Measurements from ENCODE around the gene SCAPER.

The SCAPER gene

DNA sequence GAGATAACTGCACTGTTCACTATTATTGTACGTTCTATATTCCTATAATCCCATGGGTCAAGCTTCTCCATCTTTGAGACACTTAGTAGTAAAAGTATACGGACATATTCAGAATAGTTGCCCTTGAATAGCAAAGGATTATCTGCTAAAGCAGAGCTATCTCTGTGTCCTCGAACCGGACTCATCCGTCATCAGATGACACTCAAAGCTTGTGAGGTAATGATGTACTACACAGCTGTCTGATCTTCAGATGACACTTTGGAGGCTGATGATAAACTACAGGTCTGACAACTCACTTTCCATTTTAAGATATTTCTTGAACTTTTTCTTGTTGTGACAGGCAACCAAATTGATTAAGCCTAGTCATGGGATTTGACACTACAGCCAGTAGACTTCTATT is 240.2 kb downstream of the SCAPER start:
- H3K9me3 ChIP-seq (ENCODE audit: low read length), result no peaks in the 10 kb centered on the region
- H3K36me3 ChIP-seq (ENCODE audit: insufficient read depth, low read length), result no peaks in the 10 kb centered on the region
- H3K4me3 ChIP-seq (ENCODE audit: low read depth in 1 of 2, low read length in 2 of 2), result no peak overlapping the region
- H3K4me1 ChIP-seq (ENCODE audit: insufficient read depth, low read length), result no peaks in the 10 kb centered on the region
- H3K27me3 ChIP-seq (ENCODE audit: control insufficient read depth in 1 of 2, insufficient read depth in 2 of 2, low read length in 2 of 2), result no peaks in the 10 kb centered on the region
- no peak overlapping the region for H3K27ac ChIP-seq (ENCODE audit: low read depth, low read length)
- no peak overlapping the region for H3K9ac ChIP-seq (ENCODE audit: low read length)

GRCh38 chr15:76664411-76664810 is 240.7 kb downstream of the SCAPER start:
- Histone ChIP-seq H3K4me1 (ENCODE audit: insufficient read depth, low read length) (no peaks in the 10 kb centered on the region), H3K27me3 (ENCODE audit: control insufficient read depth in 1 of 2, insufficient read depth in 2 of 2, low read length in 2 of 2) (no peaks in the 10 kb centered on the region), H3K36me3 (ENCODE audit: insufficient read depth, low read length) (no peaks in the 10 kb centered on the region), H3K4me3 (ENCODE audit: low read depth in 1 of 2, low read length in 2 of 2) (no peak overlapping the region), H3K27ac (ENCODE audit: low read depth, low read length) (no peak overlapping the region), H3K9ac (ENCODE audit: low read length) (no peak overlapping the region), H3K9me3 (ENCODE audit: low read length) (no peaks in the 10 kb centered on the region)

GRCh38 chr15:76663529-76663928 is 241.6 kb downstream of the SCAPER start:
- Histone ChIP-seq H3K9me3 (ENCODE audit: low read length) (no peaks in the 10 kb centered on the region), H3K4me1 (ENCODE audit: insufficient read depth, low read length) (no peaks in the 10 kb centered on the region), H3K27ac (ENCODE audit: low read depth, low read length) (no peak overlapping the region), H3K27me3 (ENCODE audit: control insufficient read depth in 1 of 2, insufficient read depth in 2 of 2, low read length in 2 of 2) (no peaks in the 10 kb centered on the region), H3K9ac (ENCODE audit: low read length) (no peak overlapping the region), H3K4me3 (ENCODE audit: low read depth in 1 of 2, low read length in 2 of 2) (no peak overlapping the region), H3K36me3 (ENCODE audit: insufficient read depth, low read length) (no peaks in the 10 kb centered on the region)

GRCh38 chr15:76648732-76649444 is 256.3 kb downstream of the SCAPER start:
- Histone ChIP-seq H3K36me3 (ENCODE audit: insufficient read depth, low read length) (no peaks in the 10 kb centered on the region), H3K4me3 (ENCODE audit: low read depth in 1 of 2, low read length in 2 of 2) (no peak overlapping the region), H3K9ac (ENCODE audit: low read length) (no peak overlapping the region), H3K27me3 (ENCODE audit: control insufficient read depth in 1 of 2, insufficient read depth in 2 of 2, low read length in 2 of 2) (no peaks in the 10 kb centered on the region), H3K27ac (ENCODE audit: low read depth, low read length) (no peak overlapping the region), H3K4me1 (ENCODE audit: insufficient read depth, low read length) (no peaks in the 10 kb centered on the region), H3K9me3 (ENCODE audit: low read length) (no peaks in the 10 kb centered on the region)

DNA sequence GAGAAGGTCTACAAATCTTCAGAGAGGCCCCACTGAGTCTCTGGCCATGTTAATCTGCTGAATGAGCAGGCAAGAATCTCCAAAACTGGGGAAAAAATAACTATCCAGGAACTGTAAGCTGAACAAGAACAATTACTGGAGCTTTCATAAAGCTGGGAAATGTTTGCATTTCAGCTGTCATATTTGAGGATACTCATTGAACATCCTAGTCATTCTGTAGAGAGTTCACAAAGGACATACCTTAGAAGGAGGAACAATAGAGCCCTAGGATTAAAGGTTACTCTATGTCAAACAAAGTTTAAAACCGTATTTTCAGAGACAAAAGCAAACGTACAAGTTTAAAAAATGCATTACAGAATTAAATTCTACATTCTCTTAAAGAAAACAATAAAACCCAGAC is 257.5 kb downstream of the SCAPER start:
- no peak overlapping the region for H3K9ac ChIP-seq (ENCODE audit: low read length)
- no peaks in the 10 kb centered on the region for H3K27me3 ChIP-seq (ENCODE audit: control insufficient read depth in 1 of 2, insufficient read depth in 2 of 2, low read length in 2 of 2)
- H3K4me3 ChIP-seq (ENCODE audit: low read depth in 1 of 2, low read length in 2 of 2), result no peak overlapping the region
- no peaks in the 10 kb centered on the region for H3K4me1 ChIP-seq (ENCODE audit: insufficient read depth, low read length)
- H3K9me3 ChIP-seq (ENCODE audit: low read length), result no peaks in the 10 kb centered on the region
- peaks cover 5% of the 10 kb centered on the region for H3K36me3 ChIP-seq (ENCODE audit: insufficient read depth, low read length)
- no peak overlapping the region for H3K27ac ChIP-seq (ENCODE audit: low read depth, low read length)

GRCh38 chr15:76644646-76645045 is 260.5 kb downstream of the SCAPER start:
- Histone ChIP-seq H3K27me3 (ENCODE audit: control insufficient read depth in 1 of 2, insufficient read depth in 2 of 2, low read length in 2 of 2) (no peaks in the 10 kb centered on the region), H3K4me3 (ENCODE audit: low read depth in 1 of 2, low read length in 2 of 2) (no peak overlapping the region), H3K9ac (ENCODE audit: low read length) (no peak overlapping the region), H3K36me3 (ENCODE audit: insufficient read depth, low read length) (peaks cover 5% of the 10 kb centered on the region), H3K4me1 (ENCODE audit: insufficient read depth, low read length) (no peaks in the 10 kb centered on the region), H3K9me3 (ENCODE audit: low read length) (no peaks in the 10 kb centered on the region), H3K27ac (ENCODE audit: low read depth, low read length) (no peak overlapping the region)

- Histone ChIP-seq H3K4me1 (ENCODE audit: insufficient read depth, low read length) (no peaks in the 10 kb centered on the region), H3K9me3 (ENCODE audit: low read length) (no peaks in the 10 kb centered on the region), H3K27me3 (ENCODE audit: control insufficient read depth in 1 of 2, insufficient read depth in 2 of 2, low read length in 2 of 2) (no peaks in the 10 kb centered on the region), H3K27ac (ENCODE audit: low read depth, low read length) (no peak overlapping the region), H3K9ac (ENCODE audit: low read length) (no peak overlapping the region), H3K36me3 (ENCODE audit: insufficient read depth, low read length) (peaks cover 5% of the 10 kb centered on the region), H3K4me3 (ENCODE audit: low read depth in 1 of 2, low read length in 2 of 2) (no peak overlapping the region)
Observed at GRCh38 chr15:76642671-76643070, 262.5 kb downstream of the SCAPER start.

- H3K9me3 ChIP-seq (ENCODE audit: low read length), result no peaks in the 10 kb centered on the region
- H3K4me3 ChIP-seq (ENCODE audit: low read depth in 1 of 2, low read length in 2 of 2), result no peak overlapping the region
- H3K27me3 ChIP-seq (ENCODE audit: control insufficient read depth in 1 of 2, insufficient read depth in 2 of 2, low read length in 2 of 2), result no peaks in the 10 kb centered on the region
- no peak overlapping the region for H3K27ac ChIP-seq (ENCODE audit: low read depth, low read length)
- H3K36me3 ChIP-seq (ENCODE audit: insufficient read depth, low read length), result no peaks in the 10 kb centered on the region
- no peaks in the 10 kb centered on the region for H3K4me1 ChIP-seq (ENCODE audit: insufficient read depth, low read length)
- H3K9ac ChIP-seq (ENCODE audit: low read length), result no peak overlapping the region
Observed at GRCh38 chr15:76637166-76637565, 268.0 kb downstream of the SCAPER start.

- H3K36me3 ChIP-seq (ENCODE audit: insufficient read depth, low read length), result no peaks in the 10 kb centered on the region
- no peaks in the 10 kb centered on the region for H3K27me3 ChIP-seq (ENCODE audit: control insufficient read depth in 1 of 2, insufficient read depth in 2 of 2, low read length in 2 of 2)
- H3K27ac ChIP-seq (ENCODE audit: low read depth, low read length), result no peak overlapping the region
- H3K4me3 ChIP-seq (ENCODE audit: low read depth in 1 of 2, low read length in 2 of 2), result no peak overlapping the region
- no peaks in the 10 kb centered on the region for H3K4me1 ChIP-seq (ENCODE audit: insufficient read depth, low read length)
- no peaks in the 10 kb centered on the region for H3K9me3 ChIP-seq (ENCODE audit: low read length)
- no peak overlapping the region for H3K9ac ChIP-seq (ENCODE audit: low read length)
Observed at GRCh38 chr15:76636059-76636458, 269.1 kb downstream of the SCAPER start.

- Histone ChIP-seq H3K36me3 (ENCODE audit: insufficient read depth, low read length) (no peaks in the 10 kb centered on the region), H3K9ac (ENCODE audit: low read length) (no peak overlapping the region), H3K27me3 (ENCODE audit: control insufficient read depth in 1 of 2, insufficient read depth in 2 of 2, low read length in 2 of 2) (no peaks in the 10 kb centered on the region), H3K4me3 (ENCODE audit: low read depth in 1 of 2, low read length in 2 of 2) (no peak overlapping the region), H3K4me1 (ENCODE audit: insufficient read depth, low read length) (no peaks in the 10 kb centered on the region), H3K9me3 (ENCODE audit: low read length) (no peaks in the 10 kb centered on the region), H3K27ac (ENCODE audit: low read depth, low read length) (no peak overlapping the region)
Observed at GRCh38 chr15:76626611-76627010, 278.5 kb downstream of the SCAPER start.

DNA sequence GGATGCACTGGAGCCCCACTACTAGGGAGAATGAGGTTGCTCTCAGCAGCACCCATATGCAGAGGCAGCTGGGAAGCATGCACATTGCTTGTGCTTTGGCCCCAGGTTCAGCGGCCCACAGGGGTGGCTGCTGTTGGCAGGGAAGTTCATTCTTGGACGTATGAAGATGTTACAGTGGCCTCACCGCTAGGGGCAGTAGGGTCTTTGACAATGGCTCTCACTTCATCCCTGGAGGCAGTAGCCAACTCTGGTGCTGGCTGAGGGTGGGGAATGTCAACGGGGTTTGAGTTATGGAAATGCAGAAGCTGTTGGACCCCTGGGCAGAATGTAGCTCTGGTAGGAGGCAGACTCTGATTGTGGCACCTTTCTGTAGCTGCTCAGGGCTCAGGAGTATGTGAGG is 279.9 kb downstream of the SCAPER start:
- Histone ChIP-seq H3K9me3 (ENCODE audit: low read length) (no peaks in the 10 kb centered on the region), H3K4me3 (ENCODE audit: low read depth in 1 of 2, low read length in 2 of 2) (no peak overlapping the region), H3K36me3 (ENCODE audit: insufficient read depth, low read length) (no peaks in the 10 kb centered on the region), H3K27ac (ENCODE audit: low read depth, low read length) (no peak overlapping the region), H3K4me1 (ENCODE audit: insufficient read depth, low read length) (no peaks in the 10 kb centered on the region), H3K9ac (ENCODE audit: low read length) (no peak overlapping the region), H3K27me3 (ENCODE audit: control insufficient read depth in 1 of 2, insufficient read depth in 2 of 2, low read length in 2 of 2) (no peaks in the 10 kb centered on the region)

DNA sequence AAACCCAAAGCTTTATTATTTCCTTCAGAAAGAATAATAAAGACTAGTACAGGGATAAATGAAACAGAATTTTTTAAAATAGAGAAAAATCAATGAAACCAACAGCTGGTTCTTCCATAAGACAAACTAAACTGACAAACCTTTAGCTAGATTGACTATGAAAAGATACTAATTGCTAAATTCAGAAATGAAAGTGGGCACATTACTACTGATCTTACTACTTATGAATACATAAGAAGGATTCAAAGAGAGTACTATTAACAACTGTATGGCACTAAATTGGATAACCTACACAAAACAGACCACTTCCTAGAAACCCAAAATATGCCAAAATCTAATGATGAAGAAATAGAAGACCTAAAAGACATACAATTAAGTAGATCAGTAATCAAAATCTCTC is 290.4 kb downstream of the SCAPER start:
- Histone ChIP-seq H3K27me3 (ENCODE audit: control insufficient read depth in 1 of 2, insufficient read depth in 2 of 2, low read length in 2 of 2) (no peaks in the 10 kb centered on the region), H3K9ac (ENCODE audit: low read length) (no peak overlapping the region)

More for the DNA sequence above, 290.4 kb downstream of the SCAPER start:
- Histone ChIP-seq H3K4me3 (ENCODE audit: low read depth in 1 of 2, low read length in 2 of 2) (no peak overlapping the region), H3K4me1 (ENCODE audit: insufficient read depth, low read length) (no peaks in the 10 kb centered on the region), H3K9me3 (ENCODE audit: low read length) (no peaks in the 10 kb centered on the region), H3K36me3 (ENCODE audit: insufficient read depth, low read length) (no peaks in the 10 kb centered on the region), H3K27ac (ENCODE audit: low read depth, low read length) (no peak overlapping the region)

All from muscle layer of colon (tissue), 2 donors.